Ovary (tissue), 3 donors: ENCODE data around the gene CKS1B.

ENCODE experiments used
- POLR2A ChIP-seq: fragments of 450-650 bp; IDR thresholded peaks from one replicate; pipeline ENCODE4 v1.6.1; 2017; ENCODE audit warnings: antibody characterized with exemption, mild to moderate bottlenecking, moderate library complexity
- TF ChIP-seq, protein P1 (sequence below), 3 donors: fragments of 450-650 bp in 2 of 3; fragments of 200-600 bp in 1 of 3; IDR thresholded peaks; one replicate each; pipeline versions ENCODE4 v1.5.1 to v1.8.0; 2016 to 2022; ENCODE audit warnings: antibody characterized with exemption in 3 of 3, mild to moderate bottlenecking in 1 of 3
- donor health status: DM: no; HTN: no; CAD: no.

DNA sequence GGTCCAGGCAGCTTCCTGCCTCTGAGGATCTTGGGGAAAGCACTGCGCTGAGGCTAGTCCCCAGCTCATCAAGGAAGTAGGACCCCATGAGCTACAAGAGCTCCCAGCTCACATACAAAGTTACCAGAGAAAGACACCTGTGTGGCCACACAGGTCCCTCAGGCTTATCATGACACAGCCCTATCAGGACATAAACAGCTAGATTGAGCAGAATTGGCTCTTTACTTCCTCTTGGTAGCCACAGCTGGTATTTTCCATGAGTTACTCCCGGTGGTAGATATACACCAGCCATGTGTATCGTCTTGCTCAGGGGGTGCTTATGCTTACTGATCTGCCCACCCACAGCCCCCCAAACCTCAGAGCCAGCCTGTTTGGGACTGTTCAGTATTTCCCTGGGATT is 20.1 kb downstream of the CKS1B start:
- TF ChIP-seq, protein P1, sequence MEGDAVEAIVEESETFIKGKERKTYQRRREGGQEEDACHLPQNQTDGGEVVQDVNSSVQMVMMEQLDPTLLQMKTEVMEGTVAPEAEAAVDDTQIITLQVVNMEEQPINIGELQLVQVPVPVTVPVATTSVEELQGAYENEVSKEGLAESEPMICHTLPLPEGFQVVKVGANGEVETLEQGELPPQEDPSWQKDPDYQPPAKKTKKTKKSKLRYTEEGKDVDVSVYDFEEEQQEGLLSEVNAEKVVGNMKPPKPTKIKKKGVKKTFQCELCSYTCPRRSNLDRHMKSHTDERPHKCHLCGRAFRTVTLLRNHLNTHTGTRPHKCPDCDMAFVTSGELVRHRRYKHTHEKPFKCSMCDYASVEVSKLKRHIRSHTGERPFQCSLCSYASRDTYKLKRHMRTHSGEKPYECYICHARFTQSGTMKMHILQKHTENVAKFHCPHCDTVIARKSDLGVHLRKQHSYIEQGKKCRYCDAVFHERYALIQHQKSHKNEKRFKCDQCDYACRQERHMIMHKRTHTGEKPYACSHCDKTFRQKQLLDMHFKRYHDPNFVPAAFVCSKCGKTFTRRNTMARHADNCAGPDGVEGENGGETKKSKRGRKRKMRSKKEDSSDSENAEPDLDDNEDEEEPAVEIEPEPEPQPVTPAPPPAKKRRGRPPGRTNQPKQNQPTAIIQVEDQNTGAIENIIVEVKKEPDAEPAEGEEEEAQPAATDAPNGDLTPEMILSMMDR (IDR thresholded peaks at IDR 0.05), result no peak
- no peak for TF ChIP-seq POLR2A
